HepG2 (cell line): ENCODE results near the gene BRCA2. TPM values are rescaled to one million over a fixed set of nuclear protein-coding genes. Genes with fewer than 3 reads are reported as not detected.

Experiments
- KLF12 ChIP-seq: sonication (generic); formaldehyde crosslinking; IDR thresholded peaks from 2 replicates; pipeline ENCODE4 v1.4.0; 2020; ENCODE audit warnings: missing genetic modification reagents, borderline replicate concordance
- PRDM10 ChIP-seq: sonication (generic); formaldehyde crosslinking; IDR thresholded peaks from 2 replicates; pipeline ENCODE4 v1.4.0; 2020; ENCODE audit warnings: low read depth, missing genetic modification reagents
- polyA plus RNA-seq, 8 experiments: library from polyadenylated mRNA; depleted of rRNA in 3 of 8; stranded (reverse) in 7 of 8; unstranded in 1 of 8; fragments of >200 nt; fragmentation: Illumina TruSeq in 4 of 8; extraction: Trizol in 4 of 8; gene quantifications; 2 replicates each; pipeline versions ENCODE4 v1.2.1 to v1.2.3, GENCODE V29; 2011 to 2016; ENCODE audit warnings: low read depth in 4 of 8, missing spikeins in 1 of 8, mixed read lengths in 1 of 8; ENCODE audit not compliant: insufficient read depth in 1 of 8
- total RNA-seq, 5 experiments: library from RNA; depleted of rRNA; stranded (reverse); fragments of >200 nt; fragmentation: Illumina TruSeq; extraction: Trizol; gene quantifications; 2 replicates each; pipeline ENCODE4 v1.2.3, GENCODE V29; 2016; ENCODE audit warnings: low read depth in 1 of 5
- TF ChIP-seq, protein P1 (sequence below): sonication (generic); formaldehyde crosslinking; IDR thresholded peaks from 2 replicates; pipeline ENCODE4 v1.5.0; 2020; ENCODE audit warnings: mild to moderate bottlenecking, missing genetic modification reagents, borderline replicate concordance

The BRCA2 gene
- total and polyA plus RNA-seq, 2 of the 13 experiments (the other 11 are each of a cell fraction or from before 2014, with no cell fraction given), result 3.1 to 24.6 TPM

GRCh38 chr13:32278426-32278825 lies 36.9 kb upstream of the BRCA2 start (continued):
- TF ChIP-seq, protein P1, sequence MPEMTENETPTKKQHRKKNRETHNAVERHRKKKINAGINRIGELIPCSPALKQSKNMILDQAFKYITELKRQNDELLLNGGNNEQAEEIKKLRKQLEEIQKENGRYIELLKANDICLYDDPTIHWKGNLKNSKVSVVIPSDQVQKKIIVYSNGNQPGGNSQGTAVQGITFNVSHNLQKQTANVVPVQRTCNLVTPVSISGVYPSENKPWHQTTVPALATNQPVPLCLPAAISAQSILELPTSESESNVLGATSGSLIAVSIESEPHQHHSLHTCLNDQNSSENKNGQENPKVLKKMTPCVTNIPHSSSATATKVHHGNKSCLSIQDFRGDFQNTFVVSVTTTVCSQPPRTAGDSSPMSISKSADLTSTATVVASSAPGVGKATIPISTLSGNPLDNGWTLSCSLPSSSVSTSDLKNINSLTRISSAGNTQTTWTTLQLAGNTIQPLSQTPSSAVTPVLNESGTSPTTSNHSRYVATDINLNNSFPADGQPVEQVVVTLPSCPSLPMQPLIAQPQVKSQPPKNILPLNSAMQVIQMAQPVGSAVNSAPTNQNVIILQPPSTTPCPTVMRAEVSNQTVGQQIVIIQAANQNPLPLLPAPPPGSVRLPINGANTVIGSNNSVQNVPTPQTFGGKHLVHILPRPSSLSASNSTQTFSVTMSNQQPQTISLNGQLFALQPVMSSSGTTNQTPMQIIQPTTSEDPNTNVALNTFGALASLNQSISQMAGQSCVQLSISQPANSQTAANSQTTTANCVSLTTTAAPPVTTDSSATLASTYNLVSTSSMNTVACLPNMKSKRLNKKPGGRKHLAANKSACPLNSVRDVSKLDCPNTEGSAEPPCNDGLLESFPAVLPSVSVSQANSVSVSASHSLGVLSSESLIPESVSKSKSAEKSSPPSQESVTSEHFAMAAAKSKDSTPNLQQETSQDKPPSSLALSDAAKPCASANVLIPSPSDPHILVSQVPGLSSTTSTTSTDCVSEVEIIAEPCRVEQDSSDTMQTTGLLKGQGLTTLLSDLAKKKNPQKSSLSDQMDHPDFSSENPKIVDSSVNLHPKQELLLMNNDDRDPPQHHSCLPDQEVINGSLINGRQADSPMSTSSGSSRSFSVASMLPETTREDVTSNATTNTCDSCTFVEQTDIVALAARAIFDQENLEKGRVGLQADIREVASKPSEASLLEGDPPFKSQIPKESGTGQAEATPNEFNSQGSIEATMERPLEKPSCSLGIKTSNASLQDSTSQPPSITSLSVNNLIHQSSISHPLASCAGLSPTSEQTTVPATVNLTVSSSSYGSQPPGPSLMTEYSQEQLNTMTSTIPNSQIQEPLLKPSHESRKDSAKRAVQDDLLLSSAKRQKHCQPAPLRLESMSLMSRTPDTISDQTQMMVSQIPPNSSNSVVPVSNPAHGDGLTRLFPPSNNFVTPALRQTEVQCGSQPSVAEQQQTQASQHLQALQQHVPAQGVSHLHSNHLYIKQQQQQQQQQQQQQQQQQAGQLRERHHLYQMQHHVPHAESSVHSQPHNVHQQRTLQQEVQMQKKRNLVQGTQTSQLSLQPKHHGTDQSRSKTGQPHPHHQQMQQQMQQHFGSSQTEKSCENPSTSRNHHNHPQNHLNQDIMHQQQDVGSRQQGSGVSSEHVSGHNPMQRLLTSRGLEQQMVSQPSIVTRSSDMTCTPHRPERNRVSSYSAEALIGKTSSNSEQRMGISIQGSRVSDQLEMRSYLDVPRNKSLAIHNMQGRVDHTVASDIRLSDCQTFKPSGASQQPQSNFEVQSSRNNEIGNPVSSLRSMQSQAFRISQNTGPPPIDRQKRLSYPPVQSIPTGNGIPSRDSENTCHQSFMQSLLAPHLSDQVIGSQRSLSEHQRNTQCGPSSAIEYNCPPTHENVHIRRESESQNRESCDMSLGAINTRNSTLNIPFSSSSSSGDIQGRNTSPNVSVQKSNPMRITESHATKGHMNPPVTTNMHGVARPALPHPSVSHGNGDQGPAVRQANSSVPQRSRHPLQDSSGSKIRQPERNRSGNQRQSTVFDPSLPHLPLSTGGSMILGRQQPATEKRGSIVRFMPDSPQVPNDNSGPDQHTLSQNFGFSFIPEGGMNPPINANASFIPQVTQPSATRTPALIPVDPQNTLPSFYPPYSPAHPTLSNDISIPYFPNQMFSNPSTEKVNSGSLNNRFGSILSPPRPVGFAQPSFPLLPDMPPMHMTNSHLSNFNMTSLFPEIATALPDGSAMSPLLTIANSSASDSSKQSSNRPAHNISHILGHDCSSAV (CRISPR knock-in tag), result no peak
- TF ChIP-seq KLF12, result no peak
- no peak for TF ChIP-seq PRDM10 (CRISPR knock-in tag)
- TF ChIP-seq, all 625 proteins: peak for 0
